K562 (cell line): Measurements from ENCODE around the gene SLC7A5. TPM values are rescaled to one million over a fixed set of nuclear protein-coding genes. Genes with fewer than 3 reads are reported as not detected.

Source experiments
- AFF4 ChIP-seq: sonication (generic); formaldehyde crosslinking; IDR thresholded peaks from 2 replicates; pipeline ENCODE4 v1.8.0; 2023; ENCODE audit warnings: mild to moderate bottlenecking, missing genetic modification reagents
- ARHGAP35 ChIP-seq: fragments of 450-650 bp; IDR thresholded peaks from 2 replicates; pipeline ENCODE4 v1.6.1; 2018; ENCODE audit not compliant: partially characterized antibody
- BACH1 ChIP-seq: fragments of 200-800 bp; sonication (Bioruptor generic); IDR thresholded peaks from 2 replicates; pipeline ENCODE4 v1.6.1; 2016; ENCODE audit warnings: missing genetic modification characterization, missing compliant biosample characterization
- CBX2 ChIP-seq: fragments of 200-600 bp; sonication (generic); IDR thresholded peaks from one replicate; pipeline ENCODE4 v1.6.1; 2012; ENCODE audit warnings: mild to moderate bottlenecking, low read length, inconsistent platforms; ENCODE audit not compliant: insufficient read depth, poor library complexity, severe bottlenecking
- CTCF ChIP-seq, 3 experiments: IDR thresholded peaks in 2 of 3; conservative IDR thresholded peaks in 1 of 3; 2 replicates each; pipeline ENCODE4 v1.5.1; 2011 to 2012; ENCODE audit warnings: low read length in 3 of 3, mild to moderate bottlenecking in 3 of 3, control low read depth in 2 of 3, improper control_type of control experiment in 1 of 3, inconsistent platforms in 1 of 3, low read depth in 1 of 3, mixed read lengths in 1 of 3, moderate library complexity in 1 of 3; ENCODE audit not compliant: insufficient read depth in 2 of 3
- E2F1 ChIP-seq: sonication (generic); formaldehyde crosslinking; IDR thresholded peaks from 2 replicates; pipeline ENCODE4 v1.8.1; 2023; ENCODE audit warnings: mild to moderate bottlenecking, missing genetic modification reagents, moderate library complexity
- KLF10 ChIP-seq: fragments of 250-450 bp; sonication (Bioruptor Pico); IDR thresholded peaks from 2 replicates; pipeline ENCODE4 v1.6.1; 2021; ENCODE audit warnings: matching md5 sums
- NCOA2 ChIP-seq, 2 experiments: fragments of 450-650 bp; IDR thresholded peaks; 2 replicates each; pipeline ENCODE4 v1.6.1; 2018; ENCODE audit warnings: mild to moderate bottlenecking in 2 of 2, moderate library complexity in 1 of 2; ENCODE audit not compliant: partially characterized antibody in 2 of 2
- PTTG1 ChIP-seq: fragments of 450-650 bp; IDR thresholded peaks from 2 replicates; pipeline ENCODE4 v1.6.1; 2016; ENCODE audit warnings: low read depth, mild to moderate bottlenecking, missing genetic modification characterization, missing compliant biosample characterization
- ZBED1 ChIP-seq: IDR thresholded peaks from 2 replicates; pipeline ENCODE4 v1.6.1; 2014
- polyA plus RNA-seq, 8 experiments: library from polyadenylated mRNA; depleted of rRNA in 4 of 8; stranded (reverse) in 5 of 8; unstranded in 3 of 8; fragments of >200 nt; fragmentation: Nextera tagmentation in 2 of 8; fragmentation: Illumina TruSeq in 1 of 8; extraction: Ambion mirVana in 2 of 8; extraction: Trizol in 1 of 8; gene quantifications; 2 replicates each; pipeline versions ENCODE4 v1.2.1 to v1.2.3, GENCODE V29; 2011 to 2014; ENCODE audit warnings: inconsistent platforms in 1 of 8, missing spikeins in 1 of 8
- total RNA-seq, 7 experiments: library from RNA; depleted of rRNA in 6 of 7; stranded (reverse); fragments of >200 nt in 6 of 7; fragmentation: Illumina TruSeq in 2 of 7; extraction: Trizol in 2 of 7; gene quantifications; 2 replicates each; pipeline versions ENCODE4 v1.2.1 to v1.2.3, GENCODE V29; 2011 to 2021; ENCODE audit warnings: low replicate concordance in 1 of 7
- TF ChIP-seq, protein P1 (sequence below): sonication (generic); formaldehyde crosslinking; IDR thresholded peaks from 2 replicates; pipeline ENCODE4 v1.8.1; 2023; ENCODE audit warnings: missing genetic modification reagents, mild to moderate bottlenecking, borderline replicate concordance
- TF ChIP-seq, protein P2 (sequence below): fragments of 450-650 bp; formaldehyde crosslinking; IDR thresholded peaks from 2 replicates; pipeline ENCODE4 v1.4.0; 2022; ENCODE audit warnings: mild to moderate bottlenecking, moderate library complexity

SLC7A5 gene
- total and polyA plus RNA-seq, 9 of the 15 experiments (the other 6 are each of a cell fraction or from before 2014, with no cell fraction given), result 1.9 to 220 (median 18.6) TPM

GRCh38 chr16:87855852-87856715, 13.2 kb downstream of the SLC7A5 start (continued):
- TF ChIP-seq, protein P1, sequence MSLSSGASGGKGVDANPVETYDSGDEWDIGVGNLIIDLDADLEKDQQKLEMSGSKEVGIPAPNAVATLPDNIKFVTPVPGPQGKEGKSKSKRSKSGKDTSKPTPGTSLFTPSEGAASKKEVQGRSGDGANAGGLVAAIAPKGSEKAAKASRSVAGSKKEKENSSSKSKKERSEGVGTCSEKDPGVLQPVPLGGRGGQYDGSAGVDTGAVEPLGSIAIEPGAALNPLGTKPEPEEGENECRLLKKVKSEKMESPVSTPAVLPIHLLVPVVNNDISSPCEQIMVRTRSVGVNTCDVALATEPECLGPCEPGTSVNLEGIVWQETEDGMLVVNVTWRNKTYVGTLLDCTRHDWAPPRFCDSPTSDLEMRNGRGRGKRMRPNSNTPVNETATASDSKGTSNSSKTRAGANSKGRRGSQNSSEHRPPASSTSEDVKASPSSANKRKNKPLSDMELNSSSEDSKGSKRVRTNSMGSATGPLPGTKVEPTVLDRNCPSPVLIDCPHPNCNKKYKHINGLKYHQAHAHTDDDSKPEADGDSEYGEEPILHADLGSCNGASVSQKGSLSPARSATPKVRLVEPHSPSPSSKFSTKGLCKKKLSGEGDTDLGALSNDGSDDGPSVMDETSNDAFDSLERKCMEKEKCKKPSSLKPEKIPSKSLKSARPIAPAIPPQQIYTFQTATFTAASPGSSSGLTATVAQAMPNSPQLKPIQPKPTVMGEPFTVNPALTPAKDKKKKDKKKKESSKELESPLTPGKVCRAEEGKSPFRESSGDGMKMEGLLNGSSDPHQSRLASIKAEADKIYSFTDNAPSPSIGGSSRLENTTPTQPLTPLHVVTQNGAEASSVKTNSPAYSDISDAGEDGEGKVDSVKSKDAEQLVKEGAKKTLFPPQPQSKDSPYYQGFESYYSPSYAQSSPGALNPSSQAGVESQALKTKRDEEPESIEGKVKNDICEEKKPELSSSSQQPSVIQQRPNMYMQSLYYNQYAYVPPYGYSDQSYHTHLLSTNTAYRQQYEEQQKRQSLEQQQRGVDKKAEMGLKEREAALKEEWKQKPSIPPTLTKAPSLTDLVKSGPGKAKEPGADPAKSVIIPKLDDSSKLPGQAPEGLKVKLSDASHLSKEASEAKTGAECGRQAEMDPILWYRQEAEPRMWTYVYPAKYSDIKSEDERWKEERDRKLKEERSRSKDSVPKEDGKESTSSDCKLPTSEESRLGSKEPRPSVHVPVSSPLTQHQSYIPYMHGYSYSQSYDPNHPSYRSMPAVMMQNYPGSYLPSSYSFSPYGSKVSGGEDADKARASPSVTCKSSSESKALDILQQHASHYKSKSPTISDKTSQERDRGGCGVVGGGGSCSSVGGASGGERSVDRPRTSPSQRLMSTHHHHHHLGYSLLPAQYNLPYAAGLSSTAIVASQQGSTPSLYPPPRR (CRISPR knock-in tag), result no peak
- TF ChIP-seq ARHGAP35 (no peak), CTCF (IDR thresholded peaks at IDR 0.05 in 2 of 3, conservative IDR thresholded peaks at IDR 0.05 in 1 of 3; ENCODE audit: insufficient read depth in 2 of 3, low read depth in 1 of 3, low read length in 3 of 3) (no peak), E2F1 (CRISPR knock-in tag) (no peak), NCOA2 (IDR thresholded peaks at IDR 0.05; ENCODE audit: partially characterized antibody in 2 of 2) (no peak), ZBED1 (no peak), KLF10 (CRISPR knock-in tag) (no peak), PTTG1 (tag) (no peak), BACH1 (tag) (no peak), CBX2 (no peak), AFF4 (CRISPR knock-in tag) (no peak)
- TF ChIP-seq, protein P2, sequence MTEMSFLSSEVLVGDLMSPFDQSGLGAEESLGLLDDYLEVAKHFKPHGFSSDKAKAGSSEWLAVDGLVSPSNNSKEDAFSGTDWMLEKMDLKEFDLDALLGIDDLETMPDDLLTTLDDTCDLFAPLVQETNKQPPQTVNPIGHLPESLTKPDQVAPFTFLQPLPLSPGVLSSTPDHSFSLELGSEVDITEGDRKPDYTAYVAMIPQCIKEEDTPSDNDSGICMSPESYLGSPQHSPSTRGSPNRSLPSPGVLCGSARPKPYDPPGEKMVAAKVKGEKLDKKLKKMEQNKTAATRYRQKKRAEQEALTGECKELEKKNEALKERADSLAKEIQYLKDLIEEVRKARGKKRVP (CRISPR knock-in tag), result 0 out of 2 replicates have a peak, but pooled peaks have one; percentile 40
